SHP77 treated with DMSO at 0.1 percent for 48 hours (cell line): ENCODE results near the gene SLC22A14.
"Not testable (repeated sequence)": the region's sequence is repeated elsewhere in the genome, so short reads cannot be mapped to it uniquely, and the experiment has no call there.

Experiments
- DNase-seq: peaks from one replicate; lab custom pipeline; 2025; lab: John Stamatoyannopoulos, UW

SLC22A14 gene

DNA sequence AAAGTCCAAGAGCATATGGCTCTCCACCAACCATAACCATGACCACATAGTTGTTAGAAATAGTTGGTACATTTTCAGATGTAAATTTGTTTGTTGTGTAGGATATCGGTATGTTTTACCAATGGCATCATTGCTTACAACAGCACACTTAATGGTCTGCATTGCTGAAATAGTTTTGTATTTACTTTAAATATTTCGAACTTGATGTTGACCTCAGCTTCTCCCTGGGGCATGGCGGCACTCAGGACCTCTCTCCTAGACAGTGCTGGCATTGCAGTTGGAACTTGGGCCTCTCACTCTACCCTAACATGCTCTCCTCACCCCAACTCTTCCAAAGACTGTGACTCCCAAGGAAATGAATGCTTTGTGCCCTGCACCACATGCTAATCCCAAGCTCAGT is 11.5 kb upstream of the SLC22A14 start:
- no peak for DNase-seq

DNA sequence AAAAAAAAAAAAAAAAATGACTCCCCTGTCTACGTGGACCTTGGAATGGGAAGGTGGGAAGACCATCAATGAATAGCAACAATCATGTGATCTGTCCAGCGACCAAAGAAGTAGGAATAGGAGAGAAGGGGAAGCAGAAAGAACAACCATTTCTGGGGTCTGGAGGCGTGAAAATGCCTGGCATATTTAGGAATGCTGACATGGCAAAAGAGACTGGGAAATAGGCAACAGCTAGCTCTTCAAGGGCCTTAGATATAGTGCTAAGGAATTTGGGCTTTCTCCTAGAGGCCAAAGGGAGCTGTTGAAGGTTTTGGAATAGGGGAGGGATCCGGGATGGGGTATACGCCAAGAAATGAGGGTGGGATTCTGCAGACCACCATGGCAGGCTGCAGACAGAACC is 10.5 kb upstream of the SLC22A14 start:
- DNase-seq = no peak

DNA sequence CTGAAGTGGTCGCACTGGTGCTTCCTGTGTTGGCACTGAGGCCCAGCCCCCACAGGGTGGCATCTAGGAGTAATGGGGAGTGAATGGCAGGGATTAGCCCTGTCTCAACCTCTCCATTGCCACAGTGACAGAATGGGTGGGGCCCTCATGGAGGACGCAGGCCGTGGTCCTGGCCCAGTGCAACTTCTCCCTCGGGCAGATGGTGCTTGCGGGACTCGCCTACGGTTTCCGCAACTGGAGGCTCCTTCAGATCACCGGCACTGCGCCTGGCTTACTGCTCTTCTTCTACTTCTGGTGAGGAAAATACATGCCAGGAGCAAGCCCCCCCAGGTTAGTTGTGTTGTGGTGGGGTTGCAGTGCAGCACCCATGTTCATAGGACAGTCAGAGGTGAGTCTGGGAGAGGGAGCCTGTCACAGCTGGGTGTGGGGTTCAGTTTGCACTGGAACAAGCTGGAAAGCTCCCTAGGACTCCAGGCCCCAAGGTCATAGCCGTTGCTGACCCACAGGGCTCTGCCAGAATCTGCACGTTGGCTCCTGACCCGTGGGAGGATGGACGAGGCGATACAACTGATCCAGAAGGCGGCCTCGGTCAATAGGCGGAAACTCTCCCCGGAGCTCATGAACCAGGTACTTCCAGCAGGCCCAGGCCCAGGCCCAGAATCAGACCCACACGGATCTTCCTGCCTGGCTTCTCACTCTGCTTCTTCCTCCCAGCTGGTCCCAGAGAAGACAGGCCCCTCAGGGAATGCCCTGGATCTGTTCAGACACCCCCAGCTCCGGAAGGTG is 7.0 kb upstream of the SLC22A14 start:
- DNase-seq = no peak

DNA sequence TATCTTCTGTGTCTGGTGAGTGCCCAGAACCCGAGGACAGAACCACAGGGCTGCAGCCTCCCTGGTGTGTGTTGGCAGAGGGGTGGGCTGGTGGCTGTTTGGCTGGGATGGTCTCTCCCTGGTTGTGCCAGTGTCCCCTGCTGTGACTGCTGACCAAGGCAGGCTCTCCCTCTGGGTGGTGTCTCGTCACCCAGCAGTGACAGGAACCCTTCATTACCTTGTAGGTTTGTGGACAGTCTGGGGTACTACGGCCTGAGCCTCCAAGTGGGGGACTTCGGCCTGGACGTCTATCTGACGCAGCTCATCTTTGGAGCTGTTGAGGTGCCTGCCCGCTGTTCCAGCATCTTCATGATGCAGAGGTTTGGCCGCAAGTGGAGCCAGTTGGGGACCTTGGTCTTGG is 6.4 kb upstream of the SLC22A14 start:
- no peak for DNase-seq

DNA sequence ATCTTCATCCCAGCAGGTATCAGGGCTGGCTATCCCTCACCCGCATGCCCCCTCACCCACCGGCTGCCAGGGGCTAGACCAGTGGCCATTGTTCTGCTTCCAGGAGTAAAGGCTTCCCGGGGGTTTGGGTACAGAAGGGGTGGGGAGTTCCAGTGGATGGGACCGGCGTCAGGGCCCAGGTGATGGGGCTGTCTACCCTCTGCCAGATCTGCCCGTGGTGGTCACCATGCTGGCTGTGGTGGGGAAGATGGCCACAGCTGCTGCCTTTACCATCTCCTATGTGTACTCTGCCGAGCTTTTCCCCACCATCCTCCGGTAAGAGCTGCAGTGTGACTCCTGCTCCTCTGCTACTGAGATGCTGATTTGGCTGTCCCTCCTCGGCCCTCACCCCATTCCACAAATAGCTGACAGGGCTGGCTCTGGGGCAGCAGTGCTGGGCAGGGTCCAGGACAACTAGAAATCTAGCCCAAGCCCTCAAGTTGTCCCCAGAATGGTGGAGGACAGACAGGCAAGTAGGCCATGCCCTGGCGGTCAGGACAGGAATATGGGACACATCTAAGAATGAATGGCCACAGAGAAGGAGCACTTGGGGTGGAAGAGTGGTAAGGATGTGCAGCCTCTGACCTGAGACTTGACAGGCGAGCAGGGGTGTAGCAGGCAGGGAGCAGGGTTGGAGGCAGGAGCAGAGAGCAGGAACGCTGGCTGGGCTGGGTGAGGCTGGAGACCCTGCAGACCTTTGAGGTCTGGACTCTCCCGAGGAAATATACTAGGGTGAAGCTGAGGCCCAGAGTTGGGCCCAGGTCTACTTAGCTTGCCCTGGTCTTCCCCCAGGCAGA is 5.8 kb upstream of the SLC22A14 start:
- no peak for DNase-seq

DNA sequence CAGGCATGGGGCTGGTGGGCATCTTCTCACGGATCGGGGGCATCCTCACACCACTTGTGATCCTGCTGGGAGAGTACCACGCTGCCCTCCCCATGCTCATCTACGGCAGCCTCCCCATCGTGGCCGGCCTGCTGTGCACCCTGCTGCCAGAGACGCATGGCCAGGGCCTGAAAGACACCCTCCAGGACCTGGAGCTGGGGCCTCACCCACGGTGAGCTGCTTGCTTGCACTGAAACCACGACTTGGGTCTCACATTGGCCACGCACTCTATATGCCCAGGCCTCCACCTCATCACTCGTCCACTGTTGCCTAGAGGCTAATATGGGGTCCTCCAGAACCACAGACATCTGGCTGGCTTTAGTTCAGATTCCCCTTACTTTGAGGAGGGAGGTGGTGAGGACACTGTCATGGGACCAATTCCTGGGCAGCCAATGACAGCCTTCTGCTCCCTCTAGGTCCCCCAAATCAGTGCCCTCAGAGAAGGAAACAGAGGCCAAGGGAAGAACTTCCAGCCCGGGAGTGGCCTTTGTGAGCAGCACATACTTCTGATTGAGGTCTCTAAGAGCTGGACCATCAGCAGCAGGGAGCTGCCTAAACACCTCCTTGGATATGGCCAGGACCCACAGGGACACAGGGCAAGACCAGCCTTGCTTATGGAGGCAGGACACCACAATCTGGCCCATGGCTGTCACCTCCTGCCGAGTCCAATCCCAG is 5.0 kb upstream of the SLC22A14 start:
- DNase-seq = no peak

DNA sequence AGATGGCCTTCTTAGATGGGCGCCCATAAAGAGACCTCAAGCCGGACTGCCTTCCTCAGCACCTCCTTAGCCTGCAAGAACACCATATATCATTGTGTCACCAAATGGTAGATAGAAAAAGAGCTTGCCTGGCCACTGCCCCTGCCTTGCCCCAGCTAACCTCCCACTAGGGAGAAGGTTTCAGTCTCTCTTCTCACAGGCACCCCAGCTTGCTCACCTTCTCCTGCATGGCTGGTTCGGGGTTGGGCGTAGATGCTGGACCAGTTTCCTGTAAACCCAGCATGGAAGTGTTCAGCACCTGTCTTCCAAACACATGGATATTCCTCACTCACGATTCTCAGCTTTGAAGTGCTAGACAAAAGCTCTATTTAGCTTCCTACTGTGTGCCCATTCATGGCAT is 3.3 kb upstream of the SLC22A14 start:
- no peak for DNase-seq

DNA sequence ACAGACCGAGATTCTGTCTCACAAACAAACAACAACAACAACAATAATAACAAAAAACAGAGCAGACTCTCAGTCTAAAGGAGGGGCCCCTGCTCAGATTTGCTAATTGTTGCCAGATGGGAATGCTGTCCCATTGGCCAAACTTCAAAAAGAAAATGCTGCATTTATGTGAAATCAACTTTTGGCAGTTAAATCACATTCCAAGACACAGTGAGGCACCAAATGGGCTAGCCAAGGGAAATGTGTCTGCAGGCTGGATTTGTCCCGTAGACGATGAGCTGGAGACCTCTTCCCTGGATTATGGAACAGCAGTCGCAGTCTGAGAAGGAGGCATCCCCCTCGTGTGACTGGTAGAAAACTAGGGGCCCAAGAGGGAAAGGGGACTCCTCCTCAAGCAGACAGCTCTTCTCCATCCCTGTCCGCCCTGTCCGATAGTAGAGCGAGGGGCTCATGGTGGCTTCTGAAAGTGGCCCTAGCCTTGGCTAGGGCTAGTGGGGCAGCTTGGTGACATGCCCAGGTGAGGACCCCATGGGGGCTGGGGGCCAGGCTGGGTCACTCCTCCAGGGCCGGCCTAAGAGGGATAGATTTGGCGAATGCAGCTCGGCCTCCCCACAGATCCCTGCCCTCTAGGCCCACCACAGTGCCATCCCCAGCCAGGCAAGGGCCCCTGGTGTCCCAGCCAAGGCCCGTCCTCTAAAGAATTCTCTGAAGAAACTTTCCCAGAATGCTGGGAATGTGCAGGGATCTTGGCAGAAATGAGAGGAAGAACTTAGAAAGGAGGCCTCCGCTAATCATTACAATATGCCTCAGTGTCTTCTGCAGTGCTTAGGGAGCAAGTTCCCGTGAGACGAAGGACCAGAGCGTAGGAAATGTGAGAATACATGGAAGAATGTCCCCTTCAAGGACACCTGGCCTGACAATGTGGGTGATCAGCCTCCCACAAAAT is 2.0 kb downstream of the SLC22A14 start:
- no peak for DNase-seq

DNA sequence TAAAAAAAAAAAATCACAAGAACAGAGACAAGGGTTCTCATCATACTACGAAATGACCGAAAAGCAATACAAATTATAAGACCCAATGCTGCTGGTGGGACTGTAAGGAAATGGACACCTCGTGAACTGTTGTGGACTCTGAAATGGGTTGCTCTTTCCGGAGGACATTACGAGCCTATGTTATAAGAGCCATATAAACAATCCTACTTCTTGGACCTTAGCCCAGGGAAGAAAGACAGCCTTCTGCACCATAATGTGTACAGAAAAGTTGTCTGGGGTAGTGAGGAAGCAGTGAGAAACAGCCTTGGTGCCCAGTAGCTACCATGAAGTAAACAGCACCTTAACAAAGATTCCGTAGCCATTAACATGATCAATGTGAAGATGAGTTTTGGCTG is 2.7 kb downstream of the SLC22A14 start:
- no peak for DNase-seq

DNA sequence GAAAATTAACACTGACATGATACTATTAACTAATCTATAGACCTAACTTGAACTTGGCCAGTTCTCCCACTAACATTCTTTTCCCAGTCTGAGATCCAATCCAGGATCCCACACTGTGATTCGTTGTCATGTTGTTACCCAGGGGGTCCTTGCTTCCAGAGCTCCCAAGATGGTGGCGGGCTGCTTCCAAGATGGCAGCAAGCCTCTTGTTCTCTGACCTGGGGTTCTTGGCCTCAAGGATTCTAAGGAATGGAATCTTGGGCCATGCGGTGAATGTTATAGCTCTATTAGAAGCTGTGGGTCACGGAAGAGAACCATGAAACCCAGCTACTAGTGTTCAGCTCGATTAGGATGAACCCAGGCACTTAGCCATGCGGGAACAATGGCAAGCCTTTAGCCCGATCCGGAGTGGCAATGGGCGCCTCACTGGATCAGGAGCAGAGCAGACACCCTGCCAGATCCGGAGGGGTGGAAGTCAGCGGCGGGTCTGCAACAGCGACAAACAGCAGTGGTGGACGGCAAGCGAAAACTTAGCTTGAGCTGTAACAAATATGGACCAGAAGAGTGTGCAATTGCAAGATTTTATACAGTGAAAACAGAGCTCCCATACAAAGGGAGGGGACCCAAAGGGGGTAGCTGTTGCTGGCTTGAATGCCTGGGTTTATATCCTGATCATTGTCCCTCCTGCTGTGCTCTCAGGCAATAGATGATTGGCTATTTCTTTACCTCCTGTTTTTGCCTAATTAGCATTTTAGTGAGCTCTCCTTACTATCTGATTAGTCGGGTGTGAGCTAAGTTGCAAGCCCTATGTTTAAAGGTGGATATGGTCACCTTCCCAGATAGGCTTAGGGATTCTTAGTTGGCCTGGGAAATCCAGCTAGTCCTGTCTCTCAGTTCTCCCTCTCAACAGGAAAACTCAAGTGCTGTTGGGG is 7.5 kb downstream of the SLC22A14 start:
- DNase-seq = not testable (repeated sequence)

DNA sequence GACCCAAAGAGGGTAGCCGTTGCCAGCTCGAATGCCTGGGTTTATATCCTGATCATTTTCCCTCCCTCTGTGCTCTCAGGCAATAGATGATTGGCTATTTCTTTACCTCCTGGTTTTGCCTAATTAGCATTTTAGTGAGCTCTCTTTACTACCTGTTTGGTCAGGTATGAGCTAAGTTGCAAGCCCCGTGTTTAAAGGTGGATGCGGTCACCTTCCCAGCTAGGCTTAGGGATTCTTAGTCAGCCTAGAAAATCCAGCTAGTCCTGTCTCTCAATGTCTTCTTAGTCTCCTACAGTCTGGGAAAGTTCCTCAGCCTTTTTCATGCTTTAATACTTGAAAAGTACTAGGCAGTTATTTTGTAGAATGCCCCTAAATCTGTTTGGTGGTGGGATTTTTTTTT is 15.0 kb downstream of the SLC22A14 start:
- not testable (repeated sequence) for DNase-seq

DNA sequence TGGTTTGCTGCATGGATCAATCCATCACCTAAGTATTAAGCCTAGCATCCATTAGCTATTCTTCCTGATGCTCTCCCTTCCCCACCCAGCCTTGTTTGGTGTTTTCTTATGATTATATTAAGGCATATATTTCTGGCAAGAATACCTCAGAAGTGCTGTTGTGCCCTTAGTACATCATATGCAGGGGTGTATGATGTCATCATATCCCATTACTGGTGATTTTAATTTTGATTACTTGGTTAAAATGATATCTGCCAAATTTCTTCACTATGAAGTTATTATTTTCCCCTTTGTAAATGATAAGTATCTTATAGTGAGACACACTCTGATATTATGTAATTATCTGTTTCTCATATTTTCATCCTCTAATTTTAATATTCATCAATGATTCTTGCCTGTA is 15.4 kb downstream of the SLC22A14 start:
- DNase-seq = no peak

DNA sequence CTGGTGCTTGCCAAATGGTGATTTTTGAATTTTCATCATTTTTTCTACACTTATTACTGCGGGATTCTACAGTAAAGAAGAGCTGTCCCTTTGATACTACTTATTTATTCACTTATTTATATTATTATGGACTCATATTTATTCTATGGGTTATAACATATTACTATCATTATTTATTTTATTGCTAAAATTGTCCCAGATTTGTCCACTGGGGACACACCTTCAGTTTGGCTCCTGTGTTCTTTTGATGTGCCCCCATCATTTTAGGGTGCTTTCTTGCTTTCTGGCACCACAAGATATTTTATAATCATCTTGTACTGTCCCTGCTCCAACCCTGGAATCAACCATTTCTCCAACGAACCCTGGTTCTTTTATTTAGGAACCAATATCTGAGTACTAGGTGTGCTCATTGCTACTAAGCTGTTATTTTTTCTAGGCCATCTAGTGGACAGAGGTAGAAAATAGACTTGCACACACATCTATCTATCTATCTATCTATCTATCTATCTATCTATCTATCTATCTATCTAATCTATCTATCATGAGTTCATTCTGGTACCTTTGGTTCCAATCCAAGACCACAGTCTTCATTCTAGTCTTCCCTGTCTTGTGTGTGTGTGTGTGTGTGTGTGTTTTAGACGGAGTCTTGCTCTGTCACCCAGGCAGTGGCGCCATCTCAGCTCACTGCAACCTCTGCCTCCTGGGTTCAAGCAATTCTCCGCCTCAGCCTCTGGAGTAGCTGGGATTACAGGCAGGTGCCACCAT is 16.0 kb downstream of the SLC22A14 start:
- DNase-seq = no peak

DNA sequence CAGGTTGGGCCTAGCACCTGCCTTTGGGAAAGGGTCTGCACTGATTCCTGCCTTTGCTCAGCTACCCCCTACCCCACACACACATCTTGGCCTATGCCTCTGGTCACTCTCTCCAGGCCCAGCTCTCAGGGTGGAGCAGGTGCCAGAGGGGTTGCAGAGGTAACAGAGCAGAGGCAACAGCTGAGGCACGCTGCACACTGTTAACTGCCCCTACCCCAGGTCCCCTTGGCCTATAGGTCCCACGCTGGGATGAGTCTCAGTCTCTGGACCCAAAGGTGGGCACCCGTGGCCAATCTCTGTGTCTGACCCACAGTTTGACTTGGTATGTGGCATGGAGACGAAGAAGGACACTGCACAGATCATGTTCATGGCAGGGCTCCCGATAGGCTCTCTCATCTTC is 24.8 kb downstream of the SLC22A14 start:
- no peak for DNase-seq

DNA sequence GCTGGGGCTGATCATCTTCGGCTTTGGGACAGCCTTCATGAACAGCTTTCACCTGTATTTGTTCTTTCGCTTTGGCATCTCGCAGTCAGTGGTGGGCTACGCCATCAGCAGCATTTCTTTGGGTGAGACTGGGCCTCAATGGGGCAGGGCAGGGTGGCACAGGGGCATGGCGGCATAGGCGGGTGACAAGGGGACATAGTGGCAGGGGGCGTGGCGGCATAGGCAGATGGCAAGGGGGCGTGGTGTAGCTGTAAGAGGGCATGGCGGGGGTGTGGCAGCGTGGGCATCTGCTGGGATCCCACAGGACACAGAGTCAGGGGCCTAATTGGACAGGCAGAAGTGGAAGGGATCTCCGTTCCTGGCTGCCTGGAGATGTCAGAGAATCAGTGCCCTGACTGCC is 25.5 kb downstream of the SLC22A14 start:
- no peak for DNase-seq

DNA sequence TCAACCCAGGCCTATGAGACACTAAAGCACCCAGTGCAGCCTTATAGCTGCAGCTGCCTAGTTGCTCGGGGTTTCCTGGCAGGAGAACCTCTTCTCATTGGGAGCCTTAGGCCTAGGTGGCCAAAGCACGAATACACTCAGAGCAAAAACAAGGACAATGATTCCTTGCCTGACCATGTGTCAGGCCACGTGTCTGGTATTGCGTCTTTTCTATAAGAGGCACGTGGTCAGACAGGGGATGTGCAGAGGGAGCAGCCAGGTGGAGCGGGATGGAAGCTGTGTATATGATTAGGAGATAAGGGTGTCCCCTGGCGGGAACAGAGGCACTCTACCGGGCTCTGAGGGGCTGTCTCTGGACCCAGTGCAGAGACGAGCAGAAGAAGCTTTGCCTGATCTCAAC is 26.4 kb downstream of the SLC22A14 start:
- no peak for DNase-seq

DNA sequence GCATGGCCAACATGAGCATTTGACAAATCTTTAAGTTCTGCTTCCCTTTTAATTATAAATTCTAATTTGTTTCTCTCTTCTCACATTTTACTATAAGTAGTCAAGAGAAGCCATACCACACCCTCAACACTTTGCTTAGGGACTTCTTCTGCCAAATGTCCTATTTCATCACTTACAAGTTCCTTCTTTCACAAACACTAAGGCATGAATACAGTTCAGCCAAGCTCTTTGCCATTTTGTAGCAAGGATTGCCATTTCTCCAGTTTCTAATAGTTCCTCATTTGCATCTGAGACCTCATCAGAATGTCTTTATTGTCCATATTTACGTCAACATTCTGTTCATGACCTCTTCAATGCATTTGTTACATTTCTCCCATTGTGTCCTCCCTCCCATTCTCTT is 29.4 kb downstream of the SLC22A14 start:
- DNase-seq = no peak

DNA sequence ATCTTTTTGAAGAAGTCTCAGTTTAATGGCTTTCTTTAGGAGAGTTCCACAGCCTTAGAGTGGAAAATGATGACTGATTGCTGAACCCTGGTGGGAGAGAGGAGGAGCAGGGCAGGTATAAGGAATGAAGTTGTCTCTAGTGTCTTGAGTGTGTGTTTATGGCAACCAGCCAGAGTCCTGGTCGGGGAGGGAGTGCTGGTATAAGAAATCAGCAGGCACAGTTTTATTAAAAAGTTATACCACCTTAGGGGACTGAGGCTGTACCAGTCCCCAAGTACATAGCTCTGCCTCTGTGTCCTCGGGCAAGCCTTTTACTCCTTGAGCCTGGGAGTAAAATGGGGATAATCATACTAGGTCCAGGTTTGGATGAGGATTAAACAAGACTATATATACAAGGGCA is 29.8 kb downstream of the SLC22A14 start:
- DNase-seq = no peak

DNA sequence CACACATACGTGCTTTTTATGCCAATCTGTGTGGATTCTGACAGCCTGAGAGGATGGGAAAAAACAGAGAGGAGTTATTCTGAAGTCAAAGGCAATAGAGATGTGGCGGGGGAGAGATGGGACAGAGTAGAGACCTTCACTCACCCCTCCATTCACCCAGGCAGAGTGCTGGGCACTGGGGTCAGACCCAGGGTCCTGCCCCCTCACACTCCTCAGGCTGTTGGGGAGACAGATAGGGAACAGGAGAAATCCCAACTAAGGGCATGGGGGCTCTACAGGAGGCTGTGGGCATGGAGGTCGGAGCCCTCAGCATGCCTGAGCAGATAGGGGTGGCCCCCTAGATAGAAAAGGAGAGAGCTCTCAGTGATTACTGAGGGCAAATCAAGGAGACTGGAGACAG is 30.3 kb downstream of the SLC22A14 start:
- no peak for DNase-seq

DNA sequence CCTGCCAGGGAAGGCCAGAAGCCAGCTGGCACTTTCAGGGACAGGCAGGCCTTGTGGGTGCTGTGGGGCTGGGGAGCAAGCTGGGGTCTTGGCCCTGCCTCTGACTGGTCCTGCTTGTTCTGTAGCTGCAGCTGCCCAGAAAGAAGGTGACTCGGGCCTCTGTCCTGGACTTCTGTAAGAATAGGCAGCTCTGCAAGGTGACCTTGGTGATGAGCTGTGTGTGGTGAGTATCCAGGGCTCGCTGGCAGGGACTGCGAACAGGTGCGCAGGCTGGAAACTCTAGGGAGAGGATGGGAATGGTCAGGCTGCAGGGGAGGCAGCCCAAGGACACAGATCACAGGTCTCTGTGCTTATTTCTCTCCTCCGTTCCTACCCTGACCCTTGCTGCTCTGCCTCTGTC is 31.2 kb downstream of the SLC22A14 start:
- no peak for DNase-seq
